Measurements from ENCODE around the gene OR8J3.

DNA sequence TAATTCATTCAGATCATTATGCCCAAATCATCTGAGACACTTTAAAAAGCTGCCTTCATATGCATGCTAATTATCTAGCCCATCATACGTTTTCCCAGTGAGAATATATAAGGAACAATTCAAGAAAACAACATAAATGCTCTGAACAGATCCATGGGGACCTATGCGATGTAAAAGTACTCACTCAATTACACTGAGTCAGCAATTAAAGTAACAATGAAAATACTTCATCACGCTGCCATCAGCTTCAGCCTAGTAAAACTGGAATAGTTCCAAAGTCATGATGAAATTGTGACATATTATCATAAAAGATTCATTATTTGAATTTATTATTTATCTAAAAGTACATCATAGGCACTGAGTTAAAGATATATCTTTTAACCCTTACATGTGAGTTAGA is 23.8 kb upstream of the OR8J3 start:
- TF ChIP-seq CTCF (IDR thresholded peaks at IDR 0.05 in 4 of 5, conservative IDR thresholded peaks at IDR 0.05 in 1 of 5) (no peak), POLR2A (IDR thresholded peaks at IDR 0.05) (no peak)

All from gastrocnemius medialis (tissue), 4 donors.